ENCODE results near the gene DRC3.

- TF ChIP-seq CTCF (IDR thresholded peaks at IDR 0.05) (no peak), POLR2AphosphoS5 (IDR thresholded peaks at IDR 0.05) (no peak)
Observed at GRCh38 chr17:18016426-18016825, 43.8 kb downstream of the DRC3 start.

All from esophagus muscularis mucosa (tissue), 3 donors.